ENCODE data around the gene ARHGEF1.
A peak's percentile ranks its signal among the peaks of the same experiment; 100 is the strongest.

ARHGEF1 gene

GRCh38 chr19:41883821-41884733 lies 1.1 kb downstream of the ARHGEF1 start:
- peak; percentile 95 for DNase-seq

GRCh38 chr19:41886761-41887710 lies 4.1 kb downstream of the ARHGEF1 start:
- no peak for DNase-seq

- DNase-seq, result no peak
Observed at GRCh38 chr19:41887711-41888382, 4.9 kb downstream of the ARHGEF1 start.

- no peak for DNase-seq
Observed at GRCh38 chr19:41888926-41889325, 5.9 kb downstream of the ARHGEF1 start.

- no peak for DNase-seq
Observed at GRCh38 chr19:41889896-41890295, 6.9 kb downstream of the ARHGEF1 start.

GRCh38 chr19:41890936-41891335 lies 8.0 kb downstream of the ARHGEF1 start:
- DNase-seq, result no peak

- no peak for DNase-seq
Observed at GRCh38 chr19:41892173-41892902, 9.4 kb downstream of the ARHGEF1 start.

- DNase-seq, result no peak
Observed at GRCh38 chr19:41893899-41894298, 10.9 kb downstream of the ARHGEF1 start.

GRCh38 chr19:41894350-41894749 lies 11.4 kb downstream of the ARHGEF1 start:
- no peak for DNase-seq

GRCh38 chr19:41895745-41896580 lies 13.0 kb downstream of the ARHGEF1 start:
- no peak for DNase-seq

GRCh38 chr19:41896581-41896942 lies 13.6 kb downstream of the ARHGEF1 start:
- no peak for DNase-seq

- no peak for DNase-seq
Observed at GRCh38 chr19:41897181-41897580, 14.2 kb downstream of the ARHGEF1 start.

GRCh38 chr19:41897820-41898219 lies 14.8 kb downstream of the ARHGEF1 start:
- DNase-seq, result no peak

- no peak for DNase-seq
Observed at GRCh38 chr19:41898235-41898634, 15.3 kb downstream of the ARHGEF1 start.

- no peak for DNase-seq
Observed at GRCh38 chr19:41901707-41902360, 18.9 kb downstream of the ARHGEF1 start.

GRCh38 chr19:41902594-41902993 lies 19.6 kb downstream of the ARHGEF1 start:
- DNase-seq, result no peak

- DNase-seq, result no peak
Observed at GRCh38 chr19:41903193-41903953, 20.4 kb downstream of the ARHGEF1 start.

- peak; percentile 82 for DNase-seq
Observed at GRCh38 chr19:41904118-41904870, 21.3 kb downstream of the ARHGEF1 start.

- DNase-seq, result no peak
Observed at GRCh38 chr19:41905273-41906002, 22.5 kb downstream of the ARHGEF1 start.
